ENCODE data around the gene LMCD1. TPM values are rescaled to one million over a fixed set of nuclear protein-coding genes. Genes with fewer than 3 reads are reported as not detected.

LMCD1 gene
- total RNA-seq, 2 donors from 2014 or later: 2.2 to 2.9 TPM

DNA sequence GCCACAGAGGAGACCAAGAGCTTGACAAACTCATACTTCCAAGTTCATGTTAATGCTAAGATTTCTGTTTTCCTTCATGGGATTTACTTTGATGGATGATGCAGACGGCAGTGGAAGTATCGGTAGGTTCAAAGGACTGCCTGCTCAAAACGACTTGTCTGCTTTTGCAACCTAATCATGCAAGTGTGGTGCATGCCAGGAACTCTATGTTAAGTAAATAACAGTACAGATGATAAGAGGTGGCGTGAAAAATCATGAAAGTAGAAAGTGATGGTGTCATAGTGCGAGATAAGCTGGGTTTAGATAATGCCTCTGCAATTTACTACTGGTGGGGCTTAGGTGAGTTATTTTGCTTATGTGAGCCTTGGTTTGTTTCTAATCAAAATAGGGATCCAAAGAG, 14.7 kb upstream of the LMCD1 start:
- Mint-ChIP-seq H3K36me3 (ENCODE audit: insufficient read depth in 2 of 2) (no peaks in the 10 kb centered on the region), H3K27ac (no peak overlapping the region), H3K4me3 (no peak overlapping the region), H3K4me1 (ENCODE audit: low read depth) (peaks cover 4% of the 10 kb centered on the region), H3K9me3 (peaks cover 0 to 1% of the 10 kb centered on the region in 2 donors), H3K27me3 (ENCODE audit: low read depth) (peaks cover 11% of the 10 kb centered on the region)
- DNase-seq (no peak), ATAC-seq (replicated peaks in 1 of 2) (no peak)

DNA sequence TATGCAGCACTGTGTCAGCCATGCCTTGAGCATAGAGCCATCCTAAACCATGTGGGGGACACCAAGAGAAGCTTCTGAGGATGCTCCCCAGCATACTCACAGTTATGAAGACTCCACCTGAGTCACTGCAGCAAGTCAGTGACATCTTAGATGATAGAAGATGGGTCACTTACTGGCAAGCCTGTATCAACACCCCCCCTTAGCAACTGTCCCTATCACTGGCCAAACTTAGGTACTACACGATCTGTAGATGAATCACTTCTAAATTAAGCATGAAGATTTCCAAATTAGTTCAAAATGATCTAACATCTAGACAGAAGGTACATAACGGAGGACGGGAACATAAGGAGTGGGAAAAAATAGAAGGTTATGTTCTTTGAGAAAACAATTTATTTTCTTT, 13.2 kb upstream of the LMCD1 start:
- ATAC-seq (replicated peaks in 1 of 2): no peak
- no peak for DNase-seq
- peaks cover 0 to 1% of the 10 kb centered on the region in 2 donors for H3K9me3 Mint-ChIP-seq
- no peak overlapping the region for H3K4me3 Mint-ChIP-seq
- no peak overlapping the region for H3K27ac Mint-ChIP-seq
- H3K27me3 Mint-ChIP-seq (ENCODE audit: low read depth): peaks cover 15% of the 10 kb centered on the region
- H3K36me3 Mint-ChIP-seq (ENCODE audit: insufficient read depth in 2 of 2): no peaks in the 10 kb centered on the region
- H3K4me1 Mint-ChIP-seq (ENCODE audit: low read depth): peaks cover 7% of the 10 kb centered on the region

DNA sequence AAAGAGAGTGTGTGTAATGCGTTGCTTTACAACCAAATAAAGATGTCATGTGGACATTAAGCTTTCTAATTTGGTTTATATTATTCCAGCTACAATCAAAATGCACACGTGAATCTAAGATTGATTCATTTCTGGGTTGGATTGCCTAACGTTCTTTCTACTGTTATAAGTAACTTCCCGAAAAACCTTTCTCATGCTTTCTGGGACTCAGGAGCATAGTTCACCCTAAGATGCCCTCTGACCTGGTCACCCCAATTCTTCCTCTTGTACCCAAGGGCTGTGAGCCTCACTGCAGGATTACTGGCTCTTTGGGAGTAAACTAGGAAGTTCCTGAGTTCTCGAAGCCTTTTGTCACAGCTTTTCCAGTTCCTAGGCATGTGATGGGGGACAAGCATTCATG, 12.7 kb upstream of the LMCD1 start:
- DNase-seq (no peak), ATAC-seq (replicated peaks in 1 of 2) (no peak)
- no peaks in the 10 kb centered on the region for H3K36me3 Mint-ChIP-seq (ENCODE audit: insufficient read depth in 2 of 2)
- H3K9me3 Mint-ChIP-seq: peaks cover 0 to 1% of the 10 kb centered on the region in 2 donors
- H3K27ac Mint-ChIP-seq: no peak overlapping the region
- H3K4me1 Mint-ChIP-seq (ENCODE audit: low read depth): peaks cover 7% of the 10 kb centered on the region
- peaks cover 15% of the 10 kb centered on the region for H3K27me3 Mint-ChIP-seq (ENCODE audit: low read depth)
- no peak overlapping the region for H3K4me3 Mint-ChIP-seq

DNA sequence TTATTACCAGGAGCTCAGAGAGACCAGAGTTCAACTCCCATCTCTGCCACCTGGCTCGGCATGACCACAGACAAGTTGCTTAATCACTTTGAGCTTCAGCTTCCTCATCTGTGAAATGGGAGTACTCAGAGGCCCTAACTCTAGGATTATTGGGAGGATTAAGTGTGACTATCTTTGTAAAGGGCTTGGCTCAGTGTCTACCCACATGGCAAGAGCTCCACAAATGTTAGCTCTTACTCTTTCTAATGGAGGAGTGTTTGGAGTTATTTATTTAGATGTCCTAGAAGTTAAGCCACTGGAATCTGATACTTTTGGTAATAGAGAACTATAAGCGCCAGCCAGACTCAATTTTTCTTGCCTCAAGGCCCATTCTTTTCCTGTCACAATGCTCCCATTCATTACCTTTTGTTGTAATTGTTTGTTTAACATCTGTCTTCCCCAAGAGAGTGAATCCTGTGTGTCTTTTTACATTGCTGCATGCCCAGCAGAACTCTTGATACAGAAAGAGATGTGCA, 12.3 kb upstream of the LMCD1 start:
- H3K36me3 Mint-ChIP-seq (ENCODE audit: insufficient read depth in 2 of 2): no peaks in the 10 kb centered on the region
- H3K27ac Mint-ChIP-seq: no peak overlapping the region
- ATAC-seq (replicated peaks in 1 of 2) (no peak), DNase-seq (no peak)
- peaks cover 15% of the 10 kb centered on the region for H3K27me3 Mint-ChIP-seq (ENCODE audit: low read depth)
- H3K4me3 Mint-ChIP-seq: no peak overlapping the region
- peaks cover 0 to 1% of the 10 kb centered on the region in 2 donors for H3K9me3 Mint-ChIP-seq
- peaks cover 7% of the 10 kb centered on the region for H3K4me1 Mint-ChIP-seq (ENCODE audit: low read depth)

DNA sequence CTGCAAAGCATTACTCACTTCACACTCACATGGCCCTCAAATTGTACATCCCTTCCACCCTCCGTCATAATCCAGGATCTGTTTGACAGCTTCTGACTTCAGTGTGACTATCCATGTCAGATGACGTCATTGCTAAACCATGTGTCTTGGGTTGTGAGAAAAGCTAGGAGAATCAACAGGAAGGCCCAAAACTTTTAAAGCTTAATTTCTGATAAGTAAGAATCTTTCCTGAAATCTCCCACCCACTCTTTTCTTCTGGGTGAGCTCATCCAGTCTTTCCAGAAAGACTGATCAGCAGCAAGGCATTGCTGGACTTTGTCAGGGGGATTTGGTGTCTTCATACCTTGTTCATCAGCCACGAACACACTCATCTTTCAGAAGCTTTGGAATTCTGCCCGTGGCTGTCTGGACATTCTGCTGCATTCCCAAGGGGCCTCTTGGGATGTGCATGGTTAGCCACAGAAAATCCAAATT, 11.5 kb upstream of the LMCD1 start:
- DNase-seq (no peak), ATAC-seq (replicated peaks in 1 of 2) (no peak)
- no peak overlapping the region for H3K4me3 Mint-ChIP-seq
- H3K27ac Mint-ChIP-seq: no peak overlapping the region
- H3K27me3 Mint-ChIP-seq (ENCODE audit: low read depth): peaks cover 15% of the 10 kb centered on the region
- peaks cover 0 to 1% of the 10 kb centered on the region in 2 donors for H3K9me3 Mint-ChIP-seq
- H3K4me1 Mint-ChIP-seq (ENCODE audit: low read depth): peaks cover 7% of the 10 kb centered on the region
- H3K36me3 Mint-ChIP-seq (ENCODE audit: insufficient read depth in 2 of 2): no peaks in the 10 kb centered on the region

DNA sequence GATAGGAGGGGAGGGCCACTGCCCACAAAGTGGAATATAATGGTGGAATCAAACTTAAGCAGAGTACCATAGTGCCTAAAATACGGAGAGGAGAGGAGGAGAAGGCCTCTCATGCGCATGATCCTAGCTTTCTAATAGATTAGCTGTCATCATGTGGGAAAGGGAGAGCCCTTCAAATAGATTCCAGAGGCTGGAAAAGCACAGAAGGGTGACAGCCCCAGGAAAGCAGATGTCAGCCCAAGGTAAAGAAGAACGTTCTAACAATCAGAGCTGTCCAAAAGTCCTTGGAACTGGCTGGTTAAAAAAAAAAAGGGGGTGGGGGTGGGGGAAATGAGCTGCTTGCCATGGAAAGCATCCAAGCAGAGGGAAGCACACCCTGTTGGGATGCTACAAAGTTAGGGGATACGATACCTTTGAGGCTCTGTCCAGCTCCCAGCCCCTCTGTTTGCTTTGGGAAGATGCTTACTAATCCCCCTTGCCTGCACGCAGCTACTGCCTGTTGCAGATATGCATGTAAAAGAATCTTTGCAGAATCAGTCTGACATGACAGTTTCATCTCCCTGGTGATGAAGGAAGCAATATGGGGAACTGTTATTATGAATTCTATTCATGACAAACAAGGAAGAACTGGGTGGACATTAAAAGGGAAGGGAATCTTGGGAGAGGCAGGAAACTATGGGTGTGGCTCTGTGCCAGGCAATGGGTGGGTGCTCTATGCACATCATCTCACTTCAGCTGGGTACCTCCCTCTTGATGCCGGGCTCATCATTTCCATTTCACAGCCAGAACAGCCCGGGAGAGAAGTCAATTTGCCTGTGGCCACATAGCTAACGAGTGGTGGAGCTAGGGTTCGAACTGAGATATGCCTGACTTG, 10.1 kb upstream of the LMCD1 start:
- Mint-ChIP-seq H3K9me3 (peaks cover 0 to 1% of the 10 kb centered on the region in 2 donors), H3K27me3 (ENCODE audit: low read depth) (peaks cover 15% of the 10 kb centered on the region)
- no peak for ATAC-seq (replicated peaks in 1 of 2)

DNA sequence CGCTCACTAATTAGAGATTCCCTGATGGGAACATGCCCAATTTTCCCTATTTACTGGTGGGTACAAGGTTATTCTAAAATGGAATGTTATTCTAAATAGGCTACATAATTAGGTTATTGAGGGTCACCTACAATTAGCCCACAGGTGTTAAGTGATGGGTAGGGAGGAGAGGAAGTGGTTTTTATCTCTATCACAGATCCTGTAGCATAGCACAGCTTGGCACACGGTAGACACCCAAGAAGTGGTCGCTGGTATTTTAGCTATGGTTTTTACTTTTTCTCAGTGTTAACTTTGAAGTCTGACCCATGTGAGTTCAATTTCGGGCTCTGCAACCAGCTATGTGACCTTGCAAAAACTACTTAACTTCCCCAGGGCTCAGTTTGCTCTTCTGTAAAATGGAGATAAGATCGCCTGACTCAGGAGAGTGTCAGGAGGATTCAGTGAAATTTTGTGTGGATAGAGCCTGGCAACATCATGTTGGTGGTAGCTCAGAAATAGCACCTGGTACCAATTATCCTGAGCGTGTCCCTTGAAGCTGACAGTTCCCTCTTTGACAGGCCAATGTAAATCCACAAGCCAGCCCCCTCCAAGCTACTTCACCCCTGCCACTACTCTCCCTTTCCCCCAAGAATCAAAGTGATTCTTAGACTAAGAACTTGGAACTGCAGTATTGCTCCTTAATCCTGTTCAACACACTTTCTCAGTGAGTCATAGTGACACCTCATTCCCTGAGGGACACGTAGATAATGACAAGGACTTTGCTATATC, 8.7 kb upstream of the LMCD1 start:
- Mint-ChIP-seq H3K4me3 (no peak overlapping the region), H3K27ac (no peak overlapping the region), H3K27me3 (ENCODE audit: low read depth) (peaks cover 15% of the 10 kb centered on the region), H3K36me3 (ENCODE audit: insufficient read depth in 2 of 2) (no peaks in the 10 kb centered on the region), H3K4me1 (ENCODE audit: low read depth) (peaks cover 7% of the 10 kb centered on the region), H3K9me3 (peaks cover 0 to under 1% of the 10 kb centered on the region in 2 donors)
- DNase-seq (no peak), ATAC-seq (replicated peaks in 1 of 2) (no peak)

More for the DNA sequence above, 10.1 kb upstream of the LMCD1 start:
- DNase-seq: no peak
- Mint-ChIP-seq H3K36me3 (ENCODE audit: insufficient read depth in 2 of 2) (no peaks in the 10 kb centered on the region), H3K4me3 (no peak overlapping the region), H3K27ac (no peak overlapping the region), H3K4me1 (ENCODE audit: low read depth) (peaks cover 7% of the 10 kb centered on the region)

DNA sequence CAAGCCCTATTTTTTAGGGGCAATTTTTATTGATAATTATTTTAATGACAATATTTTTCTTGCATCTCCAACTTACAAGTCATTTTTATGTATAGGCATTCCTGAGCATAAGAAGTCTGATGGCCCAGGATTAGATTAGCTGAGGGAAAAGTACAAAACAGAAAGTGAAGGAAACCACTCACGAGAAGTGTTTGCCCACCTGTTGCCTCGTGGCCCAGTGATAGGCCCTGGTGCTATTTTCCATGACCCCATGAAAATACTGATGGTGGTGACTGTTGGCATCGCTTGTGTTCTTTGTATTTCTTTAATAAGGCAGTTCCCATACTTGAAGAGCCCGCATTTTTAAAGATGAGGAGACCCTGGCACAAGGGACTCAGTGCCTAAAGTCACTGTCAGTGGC, 7.9 kb upstream of the LMCD1 start:
- peaks cover 15% of the 10 kb centered on the region for H3K27me3 Mint-ChIP-seq (ENCODE audit: low read depth)
- no peak overlapping the region for H3K27ac Mint-ChIP-seq
- H3K9me3 Mint-ChIP-seq: no peaks in the 10 kb centered on the region
- H3K36me3 Mint-ChIP-seq (ENCODE audit: insufficient read depth in 2 of 2): no peaks in the 10 kb centered on the region
- ATAC-seq (replicated peaks in 1 of 2) (no peak), DNase-seq (no peak)
- H3K4me1 Mint-ChIP-seq (ENCODE audit: low read depth): peaks cover 7% of the 10 kb centered on the region
- no peak overlapping the region for H3K4me3 Mint-ChIP-seq

DNA sequence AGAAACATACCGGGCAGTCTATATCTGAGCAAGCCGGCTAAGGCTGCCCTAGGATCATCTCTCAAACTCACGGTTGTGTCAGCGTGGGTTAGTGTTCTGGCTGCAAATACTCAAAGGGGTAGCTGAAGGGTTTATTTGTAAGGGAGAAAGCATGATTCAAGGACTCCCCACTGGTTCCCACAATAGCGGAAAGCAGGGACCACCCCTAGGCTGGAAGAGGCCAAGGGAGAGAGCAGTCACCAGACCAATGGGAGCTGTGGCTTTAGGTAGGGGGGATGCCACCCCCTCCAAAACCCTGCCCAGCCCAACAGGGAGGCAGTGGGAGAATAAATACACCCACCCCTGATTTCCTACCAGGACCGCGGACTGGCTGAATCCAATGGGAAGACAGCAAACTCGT, 7.3 kb upstream of the LMCD1 start:
- H3K27me3 Mint-ChIP-seq (ENCODE audit: low read depth): peaks cover 15% of the 10 kb centered on the region
- H3K9me3 Mint-ChIP-seq: no peaks in the 10 kb centered on the region
- ATAC-seq (replicated peaks in 1 of 2) (no peak), DNase-seq (no peak)
- no peak overlapping the region for H3K4me3 Mint-ChIP-seq
- H3K27ac Mint-ChIP-seq: no peak overlapping the region
- no peaks in the 10 kb centered on the region for H3K36me3 Mint-ChIP-seq (ENCODE audit: insufficient read depth in 2 of 2)
- peaks cover 7% of the 10 kb centered on the region for H3K4me1 Mint-ChIP-seq (ENCODE audit: low read depth)

DNA sequence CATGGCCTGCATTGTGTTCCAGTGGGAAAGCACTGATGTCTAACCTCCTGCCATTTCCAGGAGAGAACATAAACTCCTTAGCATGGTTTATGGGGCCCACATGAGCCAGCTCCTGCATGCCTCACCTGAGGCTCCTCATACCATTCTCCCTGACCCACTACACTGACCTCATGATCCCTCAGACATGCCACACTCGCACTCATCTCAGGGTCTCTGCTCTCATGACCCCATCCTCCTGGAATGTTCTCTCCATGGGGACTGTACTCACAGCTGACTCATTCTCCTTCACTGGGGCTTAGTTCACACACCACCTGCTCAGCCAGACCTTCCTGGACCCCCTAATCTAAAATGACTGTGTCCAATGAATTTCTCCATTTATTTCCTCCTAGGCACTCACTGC, 4.0 kb upstream of the LMCD1 start:
- Mint-ChIP-seq H3K36me3 (ENCODE audit: insufficient read depth in 2 of 2) (no peaks in the 10 kb centered on the region), H3K9me3 (no peaks in the 10 kb centered on the region), H3K27me3 (ENCODE audit: low read depth) (peaks cover 7% of the 10 kb centered on the region), H3K27ac (no peak overlapping the region), H3K4me3 (no peak overlapping the region), H3K4me1 (ENCODE audit: low read depth) (peaks cover 10% of the 10 kb centered on the region)
- DNase-seq (no peak), ATAC-seq (replicated peaks in 1 of 2) (no peak)

DNA sequence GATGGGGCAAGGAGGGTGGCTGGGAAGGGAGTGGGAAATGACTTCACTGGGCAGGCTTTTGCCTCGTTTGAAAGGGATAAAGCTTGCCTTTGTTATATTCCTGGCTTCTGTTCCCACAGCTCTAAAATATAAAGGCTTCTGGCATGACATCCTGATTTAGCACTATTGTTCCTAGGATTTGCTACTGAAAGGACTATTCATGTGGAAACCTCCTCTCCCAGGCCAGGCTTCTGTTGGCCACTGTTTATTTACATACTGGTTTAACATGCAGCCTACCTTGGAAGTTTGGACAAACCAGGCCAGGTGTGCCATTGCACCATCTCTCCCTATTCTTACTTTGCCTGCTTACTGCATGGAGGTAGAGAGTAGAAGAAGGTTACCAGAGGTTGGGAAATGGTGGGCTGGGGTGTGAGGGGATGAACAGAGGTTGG, 2.4 kb upstream of the LMCD1 start:
- no peak overlapping the region for H3K4me3 Mint-ChIP-seq
- peaks cover 20% of the 10 kb centered on the region for H3K27me3 Mint-ChIP-seq (ENCODE audit: low read depth)
- DNase-seq (no peak), ATAC-seq (replicated peaks in 1 of 2) (no peak)
- no peak overlapping the region for H3K27ac Mint-ChIP-seq
- peaks cover 16% of the 10 kb centered on the region for H3K4me1 Mint-ChIP-seq (ENCODE audit: low read depth)
- no peaks in the 10 kb centered on the region for H3K36me3 Mint-ChIP-seq (ENCODE audit: insufficient read depth in 2 of 2)
- no peaks in the 10 kb centered on the region for H3K9me3 Mint-ChIP-seq

DNA sequence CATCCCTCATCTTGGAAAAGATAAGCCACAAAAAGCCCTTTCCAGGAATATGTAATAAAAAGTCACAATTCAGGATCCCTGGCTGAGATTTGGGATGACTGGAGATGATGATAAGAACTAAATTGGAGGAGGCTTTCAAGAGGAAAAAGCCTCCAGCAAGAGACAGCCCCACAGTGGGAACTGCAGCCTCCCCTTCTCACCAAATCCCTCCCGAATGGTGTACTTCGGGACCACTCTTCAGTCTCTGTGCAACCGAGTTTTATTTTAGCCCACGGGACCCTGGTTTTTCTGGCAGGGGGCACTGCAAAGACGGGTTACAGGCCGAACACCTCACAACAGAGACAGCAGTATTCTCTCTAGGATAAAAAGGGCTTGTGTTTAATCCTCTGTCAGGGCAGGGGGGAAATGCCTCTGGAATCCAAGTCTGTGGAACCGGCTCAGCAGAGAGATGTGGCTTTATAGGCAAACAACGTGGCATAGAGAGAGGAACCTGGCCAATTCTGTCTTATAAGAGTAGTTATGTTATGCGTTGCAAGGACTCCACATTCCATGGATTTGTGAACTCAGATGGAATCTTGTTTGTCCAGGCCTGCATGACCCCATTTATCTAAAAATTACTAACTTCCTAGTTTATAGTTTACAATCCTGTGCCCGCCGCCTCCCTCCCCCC, 1.2 kb upstream of the LMCD1 start:
- Mint-ChIP-seq H3K36me3 (ENCODE audit: insufficient read depth in 2 of 2) (no peaks in the 10 kb centered on the region), H3K4me1 (ENCODE audit: low read depth) (peaks cover 17% of the 10 kb centered on the region), H3K27me3 (ENCODE audit: low read depth) (peaks cover 20% of the 10 kb centered on the region), H3K27ac (no peak overlapping the region), H3K4me3 (no peak overlapping the region), H3K9me3 (no peaks in the 10 kb centered on the region)
- no peak for ATAC-seq (replicated peaks in 1 of 2)
- DNase-seq: no peak

DNA sequence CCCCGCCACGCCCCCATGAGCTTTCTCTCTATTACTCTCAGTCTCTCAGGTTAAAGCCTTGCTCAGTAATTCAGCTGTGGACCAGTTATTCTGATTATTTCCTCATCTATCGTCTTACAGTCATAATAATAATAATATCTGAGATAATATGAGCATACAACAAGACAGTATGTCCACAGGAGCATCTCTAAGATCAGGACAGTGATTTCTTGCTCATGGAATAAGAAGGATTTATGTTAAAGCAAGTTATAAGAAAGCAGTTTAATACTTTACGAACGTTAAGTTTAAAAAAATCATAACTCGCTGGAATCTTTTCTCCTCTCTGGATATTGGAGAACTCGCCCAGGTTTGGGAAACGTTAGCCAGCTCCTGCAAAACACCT, 643 bp upstream of the LMCD1 start:
- no peak overlapping the region for H3K27ac Mint-ChIP-seq
- H3K4me3 Mint-ChIP-seq: peak overlapping the region; percentile 86
- H3K4me1 Mint-ChIP-seq (ENCODE audit: low read depth): peaks cover 17% of the 10 kb centered on the region
- H3K36me3 Mint-ChIP-seq (ENCODE audit: insufficient read depth in 2 of 2): no peaks in the 10 kb centered on the region
- H3K27me3 Mint-ChIP-seq (ENCODE audit: low read depth): peaks cover 20% of the 10 kb centered on the region
- DNase-seq: no peak
- ATAC-seq (replicated peaks in 1 of 2): no peak
- no peaks in the 10 kb centered on the region for H3K9me3 Mint-ChIP-seq

Data from activated T-cell treated with anti-CD3 and anti-CD28 coated beads, Interleukin-2, amount 50 U/mL, for 72 hours (primary cell).